Measurements from ENCODE around the gene SPNS3.

The SPNS3 gene

DNA sequence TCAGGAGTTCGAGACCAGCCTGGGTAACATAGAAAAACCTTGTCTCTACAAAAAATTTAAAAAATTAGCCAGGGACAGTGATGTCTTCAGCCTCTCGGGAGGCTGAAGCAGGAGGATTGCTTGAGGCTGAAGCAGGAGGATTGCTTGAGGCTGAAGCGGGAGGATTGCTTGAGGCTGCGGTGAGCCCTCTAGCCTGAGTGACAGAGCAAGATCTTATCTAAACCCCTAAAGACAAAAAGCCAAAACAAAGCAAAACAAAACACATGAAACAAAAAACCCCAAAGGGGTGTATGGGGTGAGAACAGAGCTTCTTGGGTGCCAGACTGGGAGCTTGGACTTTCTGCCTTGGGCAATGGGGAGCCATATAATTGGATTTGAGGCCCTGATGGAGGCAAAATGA lies 2.6 kb downstream of the SPNS3 start:
- no peak for DNase-seq

DNA sequence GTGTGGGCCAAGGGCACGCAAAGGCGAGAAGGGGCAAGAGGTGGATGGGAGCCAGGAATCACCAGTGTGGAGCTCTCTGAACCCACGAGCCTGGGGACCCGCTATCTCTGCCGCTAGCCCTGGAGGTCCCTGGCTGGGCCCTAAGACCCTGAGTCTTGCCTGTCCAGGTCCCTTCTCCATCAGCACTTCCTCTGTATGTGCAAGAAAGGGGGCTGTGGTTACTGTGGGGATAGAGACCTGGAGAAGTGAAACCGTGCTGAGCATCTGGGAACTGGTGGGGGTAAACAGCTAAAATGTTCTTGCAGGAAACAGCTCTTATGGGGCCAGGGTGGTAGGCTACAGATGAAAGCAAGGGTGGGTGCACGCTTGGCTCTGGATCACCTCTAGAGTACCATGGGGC lies 3.1 kb downstream of the SPNS3 start:
- DNase-seq, result no peak

GRCh38 chr17:4438162-4438944 lies 4.6 kb downstream of the SPNS3 start:
- DNase-seq, result no peak

GRCh38 chr17:4440021-4440420 lies 6.3 kb downstream of the SPNS3 start:
- DNase-seq, result no peak

GRCh38 chr17:4440690-4441686 lies 7.2 kb downstream of the SPNS3 start:
- no peak for DNase-seq

- DNase-seq, result no peak
Measured at GRCh38 chr17:4442582-4442981, 8.8 kb downstream of the SPNS3 start.

DNA sequence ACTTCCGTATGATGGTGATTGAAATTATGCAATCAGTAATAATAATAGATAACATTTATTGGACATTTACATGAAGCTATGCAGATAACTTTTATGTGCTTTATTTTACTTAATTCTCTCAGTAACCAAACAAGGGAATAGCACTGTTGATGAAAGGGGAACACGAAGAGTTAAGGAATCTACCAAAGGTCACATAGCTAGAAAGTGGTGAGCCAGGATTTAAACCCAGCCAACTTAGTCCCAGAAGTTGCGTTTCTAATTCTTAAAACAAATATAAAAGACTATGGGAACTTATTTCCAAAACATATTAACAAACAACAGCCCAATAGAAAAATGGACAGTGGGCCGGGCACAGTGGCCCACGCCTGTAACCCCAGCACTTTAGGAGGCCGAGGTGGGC lies 9.7 kb downstream of the SPNS3 start:
- DNase-seq, result no peak

GRCh38 chr17:4444782-4445473 lies 11.2 kb downstream of the SPNS3 start:
- DNase-seq, result no peak

GRCh38 chr17:4445731-4446130 lies 12.0 kb downstream of the SPNS3 start:
- no peak for DNase-seq

- DNase-seq, result no peak
Measured at GRCh38 chr17:4446326-4447071, 12.8 kb downstream of the SPNS3 start.

- DNase-seq, result no peak
Measured at GRCh38 chr17:4448197-4448980, 14.6 kb downstream of the SPNS3 start.

DNA sequence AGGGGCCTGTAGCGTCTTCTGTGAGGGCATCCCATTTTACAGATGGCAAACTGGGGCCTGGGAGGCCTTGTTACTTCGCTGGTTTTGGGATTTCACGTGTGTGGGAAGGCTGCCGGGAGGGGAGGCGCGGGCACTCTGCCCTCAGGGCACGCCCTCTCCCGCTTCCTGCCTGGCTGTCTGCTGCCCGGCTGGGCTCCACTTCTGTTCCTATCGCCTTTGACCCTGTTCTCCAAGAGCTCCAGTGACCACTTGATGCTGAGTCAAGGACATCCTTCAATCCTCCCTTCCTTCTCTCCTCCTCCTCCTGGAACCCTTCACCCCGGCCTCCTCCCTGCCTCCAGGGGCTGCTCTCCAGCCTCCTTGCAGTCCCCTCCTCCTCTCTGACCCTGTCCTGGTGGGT lies 16.0 kb downstream of the SPNS3 start:
- DNase-seq, result no peak

DNA sequence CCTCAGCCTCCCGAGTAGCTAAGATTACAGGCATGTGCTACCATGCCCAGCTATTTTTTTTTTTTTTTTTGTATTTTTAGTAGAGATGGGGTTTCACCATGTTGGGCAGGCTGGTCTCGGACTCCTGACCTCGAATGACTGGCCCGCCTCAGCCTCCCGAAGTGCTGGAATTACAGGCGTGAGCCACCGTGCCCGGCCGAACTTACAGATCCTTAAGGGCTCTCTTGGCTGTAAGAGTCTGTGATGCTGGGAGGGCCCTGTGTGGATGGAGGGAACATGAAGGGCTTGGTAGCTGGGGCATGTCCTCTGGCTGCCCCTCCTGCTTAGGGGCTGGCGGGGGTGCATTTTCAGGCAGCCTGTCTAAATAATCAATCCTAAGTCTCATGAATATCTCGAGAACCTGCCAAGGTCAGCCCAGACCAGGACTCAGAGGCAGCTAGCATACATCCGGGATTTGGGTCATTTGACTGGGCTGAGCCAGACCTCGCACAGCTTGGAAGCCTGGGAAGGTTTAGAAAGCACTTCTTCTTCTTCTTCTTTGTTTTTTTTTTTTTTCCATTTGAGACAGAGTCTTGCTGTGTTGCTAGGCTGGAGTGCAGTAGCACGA lies 17.1 kb downstream of the SPNS3 start:
- DNase-seq, result no peak

GRCh38 chr17:4453812-4454591 lies 20.3 kb downstream of the SPNS3 start:
- no peak for DNase-seq

GRCh38 chr17:4460661-4461060 lies 26.9 kb downstream of the SPNS3 start:
- DNase-seq, result no peak

- DNase-seq, result no peak
Measured at GRCh38 chr17:4463818-4464476, 30.2 kb downstream of the SPNS3 start.

DNA sequence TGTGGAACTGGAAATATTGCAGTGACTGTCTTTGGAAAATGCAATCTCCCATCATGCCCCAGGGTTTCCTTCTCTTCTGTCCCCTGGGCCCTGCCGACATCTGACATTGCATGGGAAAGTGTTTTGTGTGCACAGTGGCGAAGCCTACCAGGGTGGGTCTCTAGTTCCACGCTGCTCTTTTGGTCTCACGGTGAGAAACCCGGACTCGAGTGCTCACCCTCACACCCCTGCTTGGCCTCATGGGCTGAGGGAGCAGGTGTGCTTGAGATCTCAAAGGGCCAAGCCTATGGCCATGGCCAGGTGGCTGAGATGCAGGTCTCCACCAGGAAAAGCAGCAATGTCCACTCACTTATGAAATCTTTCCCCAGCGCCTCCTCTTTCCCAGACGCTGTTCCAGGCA lies 32.0 kb downstream of the SPNS3 start:
- no peak for DNase-seq

DNA sequence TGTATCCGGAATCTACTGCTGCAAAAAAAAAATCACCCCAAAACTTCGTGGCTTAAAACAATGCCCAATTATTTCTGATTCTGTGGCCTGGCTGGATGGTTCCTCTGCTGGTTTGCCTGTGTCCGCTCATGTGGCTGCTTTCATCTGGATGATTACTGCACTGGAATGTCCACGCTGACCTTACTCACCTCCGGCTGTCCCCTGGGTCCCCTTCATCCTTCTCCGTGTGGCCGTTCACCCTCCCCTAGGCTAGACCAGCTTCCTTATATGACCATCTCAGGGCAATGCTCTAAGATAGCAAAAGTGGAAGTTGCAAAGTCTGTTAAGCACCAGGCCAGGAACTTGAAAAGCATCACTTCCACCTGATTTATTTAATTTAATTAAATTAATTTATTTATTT lies 33.5 kb downstream of the SPNS3 start:
- no peak for DNase-seq

DNA sequence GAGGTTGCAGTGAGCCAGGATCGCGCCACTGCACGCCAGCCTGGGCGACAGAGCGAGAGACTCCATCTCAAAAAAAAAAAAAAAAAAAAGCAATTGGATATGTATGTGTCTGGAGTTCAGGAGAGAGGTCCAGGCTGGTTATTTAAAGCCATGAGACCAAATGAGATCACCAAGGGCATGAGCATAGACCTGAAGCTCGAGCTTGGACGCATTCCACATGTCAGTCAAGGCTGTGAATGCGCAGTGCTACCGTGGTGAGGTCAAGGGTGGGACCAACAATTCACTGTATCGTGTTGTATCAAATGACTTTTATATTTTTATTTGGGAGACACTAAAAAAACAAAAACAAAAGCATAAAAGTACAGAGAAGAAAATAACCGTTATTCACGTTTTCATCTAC lies 35.8 kb downstream of the SPNS3 start:
- no peak for DNase-seq

GRCh38 chr17:4472286-4472685 lies 38.5 kb downstream of the SPNS3 start:
- DNase-seq, result no peak
